Fibroblast of the aortic adventitia (primary cell): ENCODE measurements around the gene SSH3. TPM values are rescaled to one million over a fixed set of nuclear protein-coding genes. Genes with fewer than 3 reads are reported as not detected.
A peak's percentile ranks its signal among the peaks of the same experiment; 100 is the strongest.

Experiments
- DNase-seq: peaks from one replicate; pipeline ENCODE4 v3.0.0-alpha.2; 2010; ENCODE audit warnings: low read depth
- H3K4me3 ChIP-seq: 2 replicates; pipeline ENCODE4 v1.5.1; 2011; ENCODE audit warnings: low read depth, mild to moderate bottlenecking, control low read depth, low read length, moderate library complexity
- CTCF ChIP-seq: IDR thresholded peaks from 2 replicates; pipeline ENCODE4 v1.5.1; 2011; ENCODE audit warnings: mild to moderate bottlenecking, low read length, control low read depth, inconsistent platforms; ENCODE audit not compliant: insufficient read depth
- total RNA-seq: library from RNA; depleted of rRNA; stranded (reverse); fragments of >200 nt; gene quantifications from 2 replicates; pipeline ENCODE4 v1.2.3, GENCODE V29; 2012; ENCODE audit warnings: low replicate concordance

The SSH3 gene
- total RNA-seq, 1 donor: 11.7 TPM

- H3K4me3 ChIP-seq: no peak overlapping the region
- TF ChIP-seq CTCF: no peak
- no peak for DNase-seq
Measured at GRCh38 chr11:67344264-67344663, 40.9 kb downstream of the SSH3 start.

- no peak for DNase-seq
- H3K4me3 ChIP-seq: no peak overlapping the region
- TF ChIP-seq CTCF: no peak
Measured at GRCh38 chr11:67345247-67345919, 42.1 kb downstream of the SSH3 start.

GRCh38 chr11:67345920-67346819 lies 42.8 kb downstream of the SSH3 start:
- peak; percentile 90 for TF ChIP-seq CTCF
- no peak overlapping the region for H3K4me3 ChIP-seq
- DNase-seq: peak; percentile 84

GRCh38 chr11:67347964-67348749 lies 44.8 kb downstream of the SSH3 start:
- DNase-seq: peak; percentile 64

GRCh38 chr11:67349036-67349435 lies 45.7 kb downstream of the SSH3 start:
- no peak for TF ChIP-seq CTCF
- no peak overlapping the region for H3K4me3 ChIP-seq
- no peak for DNase-seq

More at GRCh38 chr11:67347964-67348749, 44.8 kb downstream of the SSH3 start:
- H3K4me3 ChIP-seq: no peak overlapping the region
- no peak for TF ChIP-seq CTCF

- no peak for TF ChIP-seq CTCF
- no peak for DNase-seq
- no peak overlapping the region for H3K4me3 ChIP-seq
Measured at GRCh38 chr11:67349457-67349856, 46.1 kb downstream of the SSH3 start.
